ENCODE data around the gene ATP6AP1.

GRCh38 chrX:154437971-154438893, 9.8 kb downstream of the ATP6AP1 start:
- TF ChIP-seq, protein P1, sequence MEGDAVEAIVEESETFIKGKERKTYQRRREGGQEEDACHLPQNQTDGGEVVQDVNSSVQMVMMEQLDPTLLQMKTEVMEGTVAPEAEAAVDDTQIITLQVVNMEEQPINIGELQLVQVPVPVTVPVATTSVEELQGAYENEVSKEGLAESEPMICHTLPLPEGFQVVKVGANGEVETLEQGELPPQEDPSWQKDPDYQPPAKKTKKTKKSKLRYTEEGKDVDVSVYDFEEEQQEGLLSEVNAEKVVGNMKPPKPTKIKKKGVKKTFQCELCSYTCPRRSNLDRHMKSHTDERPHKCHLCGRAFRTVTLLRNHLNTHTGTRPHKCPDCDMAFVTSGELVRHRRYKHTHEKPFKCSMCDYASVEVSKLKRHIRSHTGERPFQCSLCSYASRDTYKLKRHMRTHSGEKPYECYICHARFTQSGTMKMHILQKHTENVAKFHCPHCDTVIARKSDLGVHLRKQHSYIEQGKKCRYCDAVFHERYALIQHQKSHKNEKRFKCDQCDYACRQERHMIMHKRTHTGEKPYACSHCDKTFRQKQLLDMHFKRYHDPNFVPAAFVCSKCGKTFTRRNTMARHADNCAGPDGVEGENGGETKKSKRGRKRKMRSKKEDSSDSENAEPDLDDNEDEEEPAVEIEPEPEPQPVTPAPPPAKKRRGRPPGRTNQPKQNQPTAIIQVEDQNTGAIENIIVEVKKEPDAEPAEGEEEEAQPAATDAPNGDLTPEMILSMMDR (IDR thresholded peaks at IDR 0.05) = no peak
- TF ChIP-seq POLR2A (IDR thresholded peaks at IDR 0.05) = no peak
